HG03378 (cell line): Measurements from ENCODE around the gene ZNF350.
A peak's percentile ranks its signal among the peaks of the same experiment; 100 is the strongest.
"Not testable (repeated sequence)": the region's sequence is repeated elsewhere in the genome, so short reads cannot be mapped to it uniquely, and the experiment has no call there.

Experiments used
- ATAC-seq: cut with Tn5 transposase; IDR thresholded peaks from one replicate; pipeline ENCODE4 v1.9.1; 2021; ENCODE audit warnings: mild to moderate bottlenecking, moderate library complexity; ENCODE audit not compliant: unreplicated experiment

Gene ZNF350

GRCh38 chr19:51975787-51976186 is 10.9 kb downstream of the ZNF350 start:
- ATAC-seq, result not testable (repeated sequence)

GRCh38 chr19:51971624-51972023 is 15.0 kb downstream of the ZNF350 start:
- ATAC-seq, result no peak

GRCh38 chr19:51970718-51971117 is 15.9 kb downstream of the ZNF350 start:
- ATAC-seq, result no peak

- ATAC-seq, result no peak
These were observed 21.1 kb downstream of the ZNF350 start for GRCh38 chr19:51965583-51965982.

GRCh38 chr19:51960621-51961233 is 25.9 kb downstream of the ZNF350 start:
- not testable (repeated sequence) for ATAC-seq

GRCh38 chr19:51959791-51960190 is 26.8 kb downstream of the ZNF350 start:
- no peak for ATAC-seq

GRCh38 chr19:51957846-51958245 is 28.8 kb downstream of the ZNF350 start:
- ATAC-seq, result not testable (repeated sequence)

- no peak for ATAC-seq
These were observed 37.7 kb downstream of the ZNF350 start for GRCh38 chr19:51948975-51949374.

- ATAC-seq, result no peak
These were observed 40.0 kb downstream of the ZNF350 start for GRCh38 chr19:51946602-51947001.

- no peak for ATAC-seq
These were observed 41.7 kb downstream of the ZNF350 start for GRCh38 chr19:51944798-51945552.

- ATAC-seq, result no peak
These were observed 47.7 kb downstream of the ZNF350 start for GRCh38 chr19:51938936-51939335.

GRCh38 chr19:51931921-51932320 is 54.7 kb downstream of the ZNF350 start:
- ATAC-seq, result no peak

GRCh38 chr19:51927859-51928258 is 58.8 kb downstream of the ZNF350 start:
- no peak for ATAC-seq

- peak; percentile 77 for ATAC-seq
These were observed 59.6 kb downstream of the ZNF350 start, which contains the start of gene ZNF613 for GRCh38 chr19:51926784-51927741. TSS of gene ZNF613 (plus strand) at chr19:51927472. CDS start at chr19:51936221, 8,749 bp downstream.

GRCh38 chr19:51926426-51926783 is 60.2 kb downstream of the ZNF350 start:
- ATAC-seq, result no peak

- no peak for ATAC-seq
These were observed 64.7 kb downstream of the ZNF350 start for GRCh38 chr19:51921949-51922348.

- no peak for ATAC-seq
These were observed 67.0 kb downstream of the ZNF350 start for GRCh38 chr19:51919606-51920005.

GRCh38 chr19:51916167-51916566 is 70.5 kb downstream of the ZNF350 start:
- no peak for ATAC-seq

GRCh38 chr19:51915324-51915867 is 71.2 kb downstream of the ZNF350 start:
- ATAC-seq, result no peak
